Stimulated activated CD8-positive, alpha-beta memory T cell treated with anti-CD3 and anti-CD28 coated beads, Interleukin-7, amount 100 ng/mL, for 24 hours (primary cell): ENCODE data around the gene COASY.
"Not testable (repeated sequence)": the region's sequence is repeated elsewhere in the genome, so short reads cannot be mapped to it uniquely, and the experiment has no call there.

Experiments used
- DNase-seq: peaks from one replicate; pipeline ENCODE4 v3.0.0-alpha.2; 2020; ENCODE audit warnings: low read depth

Gene COASY

DNA sequence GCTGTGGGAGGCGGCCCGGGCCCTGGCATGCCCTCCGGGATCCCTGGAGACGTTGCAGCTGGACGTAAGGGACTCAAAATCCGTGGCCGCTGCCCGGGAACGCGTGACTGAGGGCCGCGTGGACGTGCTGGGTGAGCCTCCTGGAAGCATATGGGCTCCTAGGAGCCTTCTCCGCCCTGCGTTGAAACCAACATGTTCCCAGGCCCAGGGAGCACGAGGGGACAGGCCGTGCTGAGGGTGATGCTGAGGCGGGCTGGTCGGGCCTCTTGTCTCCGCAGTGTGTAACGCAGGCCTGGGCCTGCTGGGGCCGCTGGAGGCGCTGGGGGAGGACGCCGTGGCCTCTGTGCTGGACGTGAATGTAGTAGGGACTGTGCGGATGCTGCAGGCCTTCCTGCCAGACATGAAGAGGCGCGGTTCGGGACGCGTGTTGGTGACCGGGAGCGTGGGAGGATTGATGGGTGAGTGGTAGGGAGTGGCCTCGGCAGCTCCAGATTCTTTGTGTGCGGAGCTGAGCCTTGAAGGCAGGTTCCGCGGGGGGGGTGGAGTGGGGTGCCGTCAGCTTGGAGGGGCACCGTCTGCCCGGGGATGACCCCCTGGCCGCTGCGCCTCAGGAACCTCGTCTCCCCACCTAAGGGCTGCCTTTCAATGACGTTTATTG lies 8.7 kb upstream of the COASY start:
- DNase-seq, result no peak

GRCh38 chr17:42553866-42554249 lies 8.1 kb upstream of the COASY start:
- no peak for DNase-seq

GRCh38 chr17:42554250-42555121 lies 7.5 kb upstream of the COASY start:
- peak; percentile 56 for DNase-seq

DNA sequence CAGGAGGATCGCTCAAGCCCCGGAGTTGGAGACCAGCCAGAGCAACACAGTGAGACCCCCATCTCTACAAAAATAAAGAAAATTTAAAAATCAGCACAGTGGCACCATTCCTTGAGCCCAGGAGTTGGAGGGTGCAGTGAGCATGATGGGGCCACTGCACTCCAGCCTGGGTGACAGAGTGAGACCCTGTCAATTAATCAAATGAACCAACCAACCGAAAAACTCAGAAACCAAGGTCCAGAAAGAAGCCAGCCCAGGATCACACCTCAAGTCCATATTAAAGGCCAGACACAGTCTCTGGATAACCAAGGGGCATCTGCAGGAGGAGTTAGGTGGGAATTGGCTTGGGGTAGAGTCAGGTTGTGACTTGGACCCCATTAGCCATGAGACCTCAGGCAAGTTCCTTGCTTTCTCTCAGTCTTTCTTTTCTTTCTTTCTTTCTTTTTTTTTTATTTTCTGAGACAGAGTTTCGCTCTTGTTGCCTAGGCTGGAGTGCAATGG lies 6.8 kb upstream of the COASY start:
- DNase-seq, result no peak

GRCh38 chr17:42555961-42556617 lies 5.9 kb upstream of the COASY start:
- DNase-seq, result not testable (repeated sequence)

- DNase-seq, result no peak
Observed at GRCh38 chr17:42559075-42559474, 2.9 kb upstream of the COASY start.

- no peak for DNase-seq
Observed at GRCh38 chr17:42560246-42560645, 1.7 kb upstream of the COASY start.

DNA sequence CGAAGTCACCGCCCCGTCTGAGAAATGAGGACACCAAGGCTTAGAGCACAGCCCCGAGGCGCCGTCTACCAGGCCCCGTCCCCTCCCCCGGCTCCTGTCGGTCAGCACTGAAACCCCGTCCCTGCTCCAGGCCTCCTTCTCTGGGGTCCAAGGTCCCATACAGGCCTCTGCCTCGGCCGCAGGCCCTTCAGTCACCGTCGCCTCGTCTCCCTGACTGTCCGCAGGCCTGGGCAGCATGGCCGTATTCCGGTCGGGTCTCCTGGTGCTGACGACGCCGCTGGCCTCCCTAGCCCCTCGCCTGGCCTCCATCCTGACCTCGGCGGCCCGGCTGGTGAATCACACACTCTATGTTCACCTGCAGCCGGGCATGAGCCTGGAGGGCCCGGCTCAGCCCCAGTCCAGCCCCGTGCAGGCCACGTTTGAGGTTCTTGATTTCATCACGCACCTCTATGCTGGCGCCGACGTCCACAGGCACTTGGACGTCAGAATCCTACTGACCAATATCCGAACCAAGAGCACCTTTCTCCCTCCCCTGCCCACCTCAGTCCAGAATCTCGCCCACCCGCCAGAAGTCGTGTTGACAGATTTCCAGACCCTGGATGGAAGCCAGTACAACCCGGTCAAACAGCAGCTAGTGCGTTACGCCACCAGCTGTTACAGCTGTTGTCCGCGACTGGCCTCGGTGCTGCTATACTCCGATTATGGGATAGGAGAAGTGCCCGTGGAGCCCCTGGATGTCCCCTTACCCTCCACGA lies 617 bp downstream of the COASY start:
- DNase-seq, result no peak

GRCh38 chr17:42563143-42563509 lies 1.2 kb downstream of the COASY start:
- DNase-seq, result no peak

DNA sequence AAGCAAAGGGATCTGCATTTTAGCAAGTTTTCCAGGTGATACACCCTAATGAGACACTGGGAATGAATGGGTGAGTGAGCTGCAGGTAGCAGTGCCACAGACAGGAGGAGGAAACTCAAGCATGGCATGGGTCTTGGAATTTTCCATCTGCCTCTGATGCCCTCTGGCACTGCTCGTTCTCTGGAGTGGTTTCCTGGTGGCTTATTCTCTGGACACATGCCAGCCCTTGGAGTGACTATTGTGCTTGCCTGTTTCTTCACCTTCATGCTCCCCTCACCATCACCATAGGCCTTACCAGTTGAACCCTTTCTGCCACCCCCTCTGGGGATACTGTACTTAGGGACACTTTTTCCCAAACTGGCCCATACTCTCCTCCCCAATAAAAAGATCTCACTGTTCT lies 1.6 kb downstream of the COASY start:
- DNase-seq, result no peak

- DNase-seq, result no peak
Observed at GRCh38 chr17:42563950-42564349, 2.0 kb downstream of the COASY start.

- no peak for DNase-seq
Observed at GRCh38 chr17:42564815-42565522, 3.0 kb downstream of the COASY start.

DNA sequence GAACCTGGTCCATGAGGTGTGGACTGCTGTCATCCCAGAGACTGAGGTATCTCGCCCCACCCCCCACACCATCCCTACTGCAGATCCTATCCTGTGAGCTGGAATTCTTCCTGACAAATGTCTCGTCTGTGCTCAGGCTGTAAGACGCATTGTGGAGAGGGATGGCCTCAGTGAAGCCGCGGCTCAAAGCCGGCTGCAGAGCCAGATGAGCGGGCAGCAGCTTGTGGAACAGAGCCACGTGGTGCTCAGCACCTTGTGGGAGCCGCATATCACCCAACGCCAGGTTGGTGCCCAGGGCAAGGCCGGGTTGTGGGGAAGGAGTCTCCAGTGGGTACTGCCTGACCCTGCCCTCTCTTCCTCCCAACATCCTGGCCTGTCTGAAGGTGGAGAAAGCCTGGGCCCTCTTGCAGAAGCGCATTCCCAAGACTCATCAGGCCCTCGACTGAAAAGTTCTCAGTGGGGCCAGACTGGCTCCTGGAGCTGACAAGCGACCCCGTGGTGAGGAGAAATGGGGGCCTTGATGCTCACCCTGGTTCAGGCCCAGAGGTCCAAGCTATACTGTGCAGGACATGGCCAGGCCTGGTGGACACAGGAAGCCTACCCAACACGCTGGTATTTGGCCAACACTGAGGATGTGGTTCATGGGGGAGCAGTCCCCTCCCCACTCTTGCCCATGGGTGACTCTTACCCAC lies 3.7 kb downstream of the COASY start:
- DNase-seq, result no peak

- DNase-seq, result no peak
Observed at GRCh38 chr17:42566215-42566882, 4.4 kb downstream of the COASY start.

DNA sequence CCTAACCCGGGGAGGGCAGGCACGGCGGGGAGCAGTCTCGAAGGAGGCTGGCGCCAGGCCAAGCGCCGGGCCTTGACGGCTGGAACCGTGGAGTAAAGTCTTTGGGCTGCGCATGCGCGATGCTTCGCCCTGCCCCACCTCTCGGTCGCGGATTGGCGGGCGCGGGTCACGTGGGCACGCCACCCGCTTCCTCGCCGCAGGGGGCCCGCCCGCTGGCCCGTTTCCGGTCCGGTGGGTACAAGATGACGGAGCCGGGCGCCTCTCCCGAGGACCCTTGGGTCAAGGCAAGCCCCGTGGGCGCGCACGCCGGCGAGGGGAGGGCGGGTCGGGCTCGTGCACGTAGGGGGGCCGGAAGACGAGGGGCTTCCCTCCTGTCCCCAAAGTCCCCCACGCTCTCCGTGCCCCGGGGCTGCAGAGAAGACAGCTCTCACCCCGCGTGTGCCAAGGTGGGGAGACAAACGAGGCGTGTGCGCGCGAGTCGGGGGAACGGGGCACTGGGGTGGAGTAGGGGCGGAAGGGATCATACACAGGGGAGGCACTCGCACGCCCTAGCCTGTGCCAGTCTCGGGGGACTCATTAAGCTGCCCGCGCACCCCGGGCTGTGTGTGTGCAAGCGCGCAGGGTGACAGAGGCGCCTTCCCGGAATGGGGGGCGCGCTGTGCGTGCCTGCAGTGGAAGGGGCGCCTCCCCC lies 5.1 kb downstream of the COASY start, which contains the start of gene MLX:
Gene MLX, plus strand, starts transcription at position 218 of the 691 bp plus-strand sequence. Its CDS starts 25 bp downstream, at position 243.
- DNase-seq, result peak; percentile 80

- DNase-seq, result no peak
Observed at GRCh38 chr17:42568341-42569111, 6.6 kb downstream of the COASY start.

GRCh38 chr17:42571435-42572225 lies 9.7 kb downstream of the COASY start:
- no peak for DNase-seq

DNA sequence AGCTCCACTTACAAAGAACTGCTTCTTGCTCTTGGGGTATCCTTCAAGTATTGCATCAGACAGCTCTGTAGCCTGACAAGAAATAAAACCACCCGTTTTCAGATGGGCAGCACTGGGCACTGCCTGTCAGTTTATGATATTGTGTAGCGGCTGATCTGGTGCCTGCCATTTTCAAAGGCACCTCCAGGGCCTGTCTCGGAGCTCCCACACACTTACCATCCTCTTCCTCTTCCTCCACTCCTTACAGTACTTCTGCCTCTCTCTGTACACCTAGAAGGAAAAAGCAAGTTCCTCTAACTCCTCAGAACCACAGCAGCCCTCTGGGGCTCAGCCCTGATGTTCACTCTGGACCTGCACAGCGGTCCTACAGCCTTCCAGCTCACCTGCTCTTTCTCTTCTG lies 11.1 kb downstream of the COASY start:
- DNase-seq, result no peak
